ENCODE measurements around the gene OSBPL7.
"Not testable (repeated sequence)": the region's sequence is repeated elsewhere in the genome, so short reads cannot be mapped to it uniquely, and the experiment has no call there.

Gene OSBPL7

GRCh38 chr17:47803201-47803600 lies 18.4 kb downstream of the OSBPL7 start:
- no peak for DNase-seq

GRCh38 chr17:47802341-47803022 lies 19.1 kb downstream of the OSBPL7 start:
- DNase-seq, result peak; percentile 47 to 50

GRCh38 chr17:47801906-47802305 lies 19.7 kb downstream of the OSBPL7 start:
- no peak for DNase-seq

- no peak for DNase-seq
Observed at GRCh38 chr17:47801176-47801765, 20.3 kb downstream of the OSBPL7 start.

GRCh38 chr17:47800686-47801085 lies 20.9 kb downstream of the OSBPL7 start:
- no peak for DNase-seq

GRCh38 chr17:47797797-47798196 lies 23.8 kb downstream of the OSBPL7 start:
- no peak for DNase-seq

- DNase-seq, result no peak
Observed at GRCh38 chr17:47792979-47793378, 28.6 kb downstream of the OSBPL7 start.

- DNase-seq, result no peak
Observed at GRCh38 chr17:47792457-47792856, 29.1 kb downstream of the OSBPL7 start.

- no peak for DNase-seq
Observed at GRCh38 chr17:47791025-47791424, 30.6 kb downstream of the OSBPL7 start.

- DNase-seq, result peak; percentile 54 to 60
Observed at GRCh38 chr17:47789611-47790561, 31.7 kb downstream of the OSBPL7 start.

- no peak for DNase-seq
Observed at GRCh38 chr17:47785538-47786123, 36.0 kb downstream of the OSBPL7 start.

- no peak for DNase-seq
Observed at GRCh38 chr17:47781397-47781796, 40.2 kb downstream of the OSBPL7 start.

- no peak for DNase-seq
Observed at GRCh38 chr17:47778184-47778635, 43.4 kb downstream of the OSBPL7 start.

GRCh38 chr17:47776330-47777197 lies 45.0 kb downstream of the OSBPL7 start:
- DNase-seq, result peak; percentile 25 to 29

GRCh38 chr17:47774987-47775580 lies 46.5 kb downstream of the OSBPL7 start:
- DNase-seq, result no peak

- no peak for DNase-seq
Observed at GRCh38 chr17:47774331-47774730, 47.3 kb downstream of the OSBPL7 start.

- DNase-seq, result not testable (repeated sequence)
Observed at GRCh38 chr17:47773649-47774048, 47.9 kb downstream of the OSBPL7 start.

- no peak for DNase-seq
Observed at GRCh38 chr17:47763913-47764582, 57.5 kb downstream of the OSBPL7 start.

GRCh38 chr17:47762728-47763127 lies 58.9 kb downstream of the OSBPL7 start:
- DNase-seq, result no peak

GRCh38 chr17:47760409-47761140 lies 61.0 kb downstream of the OSBPL7 start:
- no peak for DNase-seq
